Heart left ventricle (tissue), 16 donors: ENCODE measurements around the gene DLX2. TPM values are rescaled to one million over a fixed set of nuclear protein-coding genes. Genes with fewer than 3 reads are reported as not detected.
"Not testable (repeated sequence)": the region's sequence is repeated elsewhere in the genome, so short reads cannot be mapped to it uniquely, and the experiment has no call there.

Source experiments
- ATAC-seq, 4 donors: fragments of 200-7000 bp; cut with Tn5 transposase; one replicate each; pipeline ENCODE4 v1.9.1; 2020 to 2022; ENCODE audit warnings: moderate library complexity in 4 of 4, mild to moderate bottlenecking in 3 of 4, moderate number of reproducible peaks in 1 of 4
- DNase-seq, 5 donors: peaks; one replicate each; pipeline ENCODE4 v3.0.0-alpha.2; 2020
- H3K27ac ChIP-seq, 12 donors: fragments of 200-600 bp; sonication (generic) in 4 of 12; one replicate each; pipeline versions ENCODE4 v1.5.0 to v1.8.0; 2016 to 2022; ENCODE audit warnings: mild to moderate bottlenecking in 2 of 12
- H3K27me3 ChIP-seq, 9 donors: fragments of 200-600 bp; sonication (generic) in 2 of 9; one replicate each; pipeline versions ENCODE4 v1.5.1 to v1.8.0; 2016 to 2022; ENCODE audit warnings: mild to moderate bottlenecking in 3 of 9
- H3K36me3 ChIP-seq, 9 donors: fragments of 200-600 bp; sonication (generic) in 2 of 9; one replicate each; pipeline versions ENCODE4 v1.5.0 to v1.8.0; 2018 to 2022; ENCODE audit warnings: mild to moderate bottlenecking in 2 of 9
- H3K4me1 ChIP-seq, 12 donors: fragments of 200-600 bp; sonication (generic) in 4 of 12; one replicate each; pipeline versions ENCODE4 v1.5.0 to v1.8.0; 2016 to 2022; ENCODE audit warnings: mild to moderate bottlenecking in 3 of 12
- H3K4me3 ChIP-seq, 12 donors: fragments of 200-600 bp; sonication (generic) in 4 of 12; one replicate each; pipeline versions ENCODE4 v1.5.0 to v1.8.0; 2017 to 2022; ENCODE audit warnings: mild to moderate bottlenecking in 9 of 12, moderate library complexity in 4 of 12
- H3K9me3 ChIP-seq, 12 donors: fragments of 200-600 bp; sonication (generic) in 4 of 12; one replicate each; pipeline versions ENCODE4 v1.5.0 to v1.8.0; 2016 to 2022; ENCODE audit warnings: mild to moderate bottlenecking in 1 of 12
- CTCF ChIP-seq, 12 donors: fragments of 200-600 bp; sonication (generic) in 4 of 12; IDR thresholded peaks; one replicate each; pipeline versions ENCODE4 v1.5.0 to v1.8.0; 2018 to 2022; ENCODE audit warnings: antibody characterized with exemption in 12 of 12, mild to moderate bottlenecking in 5 of 12
- POLR2A ChIP-seq, 2 donors: fragments of 450-650 bp; IDR thresholded peaks; one replicate each; pipeline ENCODE4 v1.6.1; 2017; ENCODE audit warnings: antibody characterized with exemption in 2 of 2, mild to moderate bottlenecking in 2 of 2, moderate library complexity in 2 of 2
- WGBS, 4 donors: extraction: QIAGEN DNeasy Blood & Tissue Kit in 2 of 4; methylation state at CpG; one replicate each; pipeline versions ENCODE4 v1.1.5 to v1.1.7; 2013 to 2018; 5-methylcytosine and 5-hydroxymethylcytosine counted together
- intact Hi-C, 10 donors: fragments of 100-400 bp; cut with DNase I; formaldehyde crosslinking; loops; one replicate each; pipeline versions ENCODE4 v1.11.1 to v1.14.2; 2022
- polyA plus RNA-seq, 2 donors: library from polyadenylated mRNA; stranded (reverse); fragments of 200-250 nt; gene quantifications; one replicate each; pipeline ENCODE4 v1.2.3, GENCODE V29; 2013
- total RNA-seq, 9 donors: library from RNA; depleted of rRNA in 2 of 9; stranded (reverse); fragments of >200 nt in 2 of 9; fragmentation: NEBNext Ultra II Directional in 3 of 9; extraction: Animal tissue kit (Norgen Biotek cat#: 25700) in 3 of 9; gene quantifications; one replicate each; pipeline versions ENCODE4 v1.1.0 to v1.2.4, GENCODE V29; 2016 to 2023
- donor health status: ischemic (EF 13 %, LVEDD 7.1; RV severe dilation, severe dysfunction).
- donor health status: healthy with polysubstance abuse.
- donor health status: DM: no; HTN: yes; CAD: no.
- donor health status: DM: no; HTN: no; CAD: no.
- donor health status: ischemic (EF 25% LVEDD 6.9; RV normal size, moderate dysfunction).
- donor health status: ischemic (EF 25% LVEDD 5.7; RV mildly dilated, moderate dysfunction).
- donor health status: healthy.
- donor health status: DM: yes; HTN: yes; CAD: no.
- donor health status: ischemic (EF 35%, LVEDD 5.7; RV mildly dilated, moderate dysfunction).
- donor health status: nonischemic (EF 11% LVEDD 7.7; RV severe dilation, severe dysfunction).
- donor health status: DM: yes; HTN: yes; CAD: no.
- donor health status: PGD.
- donor health status: ischemic (EF 29% LVEDD 5.4; RV normal size, mild dysfunction).
- donor health status: nonischemic (EF 23%, LVEDD 6.1; RV moderate dilation, normal function).

Gene DLX2
- total and polyA plus RNA-seq, 11 donors: not detected

DNA sequence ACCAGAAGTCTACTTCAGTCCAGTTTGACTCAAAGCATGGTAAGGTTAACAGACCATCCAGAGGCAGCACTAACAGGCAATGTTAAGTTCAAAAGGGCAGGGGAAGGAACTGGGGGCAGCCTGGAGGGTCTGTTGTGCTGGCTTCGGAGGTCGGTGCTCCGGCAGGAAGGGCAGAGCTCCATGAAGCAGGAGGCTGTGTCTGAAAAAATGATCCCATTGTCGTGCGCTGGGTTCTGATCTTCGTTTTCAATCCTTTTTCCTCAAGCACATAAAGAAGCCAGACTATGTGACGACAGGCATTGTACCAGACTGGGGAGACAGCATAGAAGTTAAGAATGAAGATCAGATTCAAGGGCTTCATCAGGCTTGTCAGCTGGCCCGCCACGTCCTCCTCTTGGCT is 39.3 kb downstream of the DLX2 start:
- 79 to 90% (median 84%) methylated on average over 9 of the region's 9 CpGs for WGBS, 4 donors
- ATAC-seq (no peak), DNase-seq (no peak)
- no peak for TF ChIP-seq CTCF (IDR thresholded peaks at IDR 0.05)
- no peaks in the 10 kb centered on the region for H3K27me3 ChIP-seq
- peaks cover 0 to 11% (median 0%) of the 10 kb centered on the region in 9 donors for H3K36me3 ChIP-seq
- H3K4me3 ChIP-seq: no peak overlapping the region
- intact Hi-C loops: no loop called here
- no peaks in the 10 kb centered on the region for H3K4me1 ChIP-seq
- no peak overlapping the region for H3K27ac ChIP-seq
- H3K9me3 ChIP-seq: no peaks in the 10 kb centered on the region

DNA sequence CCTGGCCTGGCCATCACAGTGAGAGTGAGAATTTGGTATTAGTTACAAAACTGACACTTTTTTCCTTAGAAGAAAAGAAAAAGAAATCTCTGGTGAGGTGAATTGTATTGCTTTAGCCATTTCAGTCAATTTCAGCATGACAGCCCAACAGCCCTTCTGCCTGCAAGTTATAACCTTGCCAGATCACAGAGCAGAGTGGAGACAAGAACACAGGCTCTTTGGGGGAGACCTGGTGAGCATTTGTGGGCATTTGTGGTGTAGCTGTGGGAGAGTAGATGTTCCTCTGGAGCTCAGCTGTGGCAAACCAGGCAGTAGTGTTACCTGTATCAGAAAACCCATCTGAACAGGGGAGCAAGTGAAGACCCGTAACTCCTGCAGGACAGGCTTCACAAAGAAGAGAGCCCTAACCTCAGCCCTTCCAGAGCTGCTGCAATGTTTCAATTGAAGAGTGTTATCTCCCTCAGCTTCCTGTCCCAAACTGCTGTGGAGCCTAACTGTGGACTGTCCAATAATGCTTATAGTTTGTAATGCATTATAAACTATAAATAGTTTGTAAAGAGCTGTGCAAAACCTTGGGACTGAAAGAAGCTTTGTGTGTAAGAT is 40.2 kb downstream of the DLX2 start:
- no peak for ATAC-seq

DNA sequence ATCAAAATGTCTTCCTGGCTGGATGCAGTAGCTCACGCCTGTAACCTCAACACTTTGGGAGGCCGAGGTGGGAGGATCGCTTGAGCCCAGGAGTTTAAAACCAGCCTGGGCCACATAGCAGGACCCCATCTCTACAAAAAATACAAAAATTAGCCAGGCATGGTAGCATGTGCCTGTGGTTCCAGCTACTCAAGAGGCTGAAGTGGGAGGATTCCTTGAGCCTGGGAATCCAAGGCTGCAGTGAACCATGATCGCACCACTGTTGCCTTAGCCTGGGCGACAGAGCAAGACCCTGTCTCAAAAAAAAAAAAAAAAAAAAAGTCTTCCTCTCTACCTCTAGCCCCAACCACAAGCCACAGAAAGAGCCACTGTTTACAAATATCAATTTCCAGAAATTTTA is 42.6 kb downstream of the DLX2 start:
- ATAC-seq, H3K27me3 ChIP-seq, H3K4me1 ChIP-seq, H3K27ac ChIP-seq, intact Hi-C loops, H3K9me3 ChIP-seq, H3K36me3 ChIP-seq, DNase-seq, H3K4me3 ChIP-seq: not testable (repeated sequence)
- WGBS, 4 donors: 97 to 99% (median 98%) methylated on average over 5 of the region's 5 CpGs

More for the DNA sequence above, 40.2 kb downstream of the DLX2 start:
- no peak overlapping the region for H3K27ac ChIP-seq
- TF ChIP-seq CTCF (IDR thresholded peaks at IDR 0.05) (no peak), POLR2A (IDR thresholded peaks at IDR 0.05) (no peak)
- intact Hi-C loops: no loop called here
- no peak overlapping the region for H3K4me3 ChIP-seq
- WGBS, 4 donors: 90 to 100% (median 93%) methylated on average over 1 of the region's 1 CpG
- DNase-seq: no peak
- no peaks in the 10 kb centered on the region for H3K27me3 ChIP-seq
- H3K9me3 ChIP-seq: no peaks in the 10 kb centered on the region
- no peaks in the 10 kb centered on the region for H3K4me1 ChIP-seq
- peaks cover 0 to 11% (median 0%) of the 10 kb centered on the region in 9 donors for H3K36me3 ChIP-seq

- Histone ChIP-seq H3K4me1 (no peaks in the 10 kb centered on the region), H3K27me3 (no peaks in the 10 kb centered on the region), H3K27ac (no peak overlapping the region), H3K9me3 (no peaks in the 10 kb centered on the region), H3K4me3 (no peak overlapping the region), H3K36me3 (peaks cover 0 to 6% (median 0%) of the 10 kb centered on the region in 9 donors)
- WGBS, 4 donors: 94 to 97% (median 95%) methylated on average over 5 of the region's 5 CpGs
- intact Hi-C loops: no loop called here
- TF ChIP-seq POLR2A (IDR thresholded peaks at IDR 0.05): no peak
- TF ChIP-seq CTCF (IDR thresholded peaks at IDR 0.05): no peak
- ATAC-seq (no peak), DNase-seq (no peak)
Observed at GRCh38 chr2:172058660-172059059, 44.0 kb downstream of the DLX2 start.

- peaks cover 0 to 4% (median 0%) of the 10 kb centered on the region in 12 donors for H3K4me1 ChIP-seq
- TF ChIP-seq POLR2A (IDR thresholded peaks at IDR 0.05) (no peak), CTCF (IDR thresholded peaks at IDR 0.05) (no peak)
- no peaks in the 10 kb centered on the region for H3K9me3 ChIP-seq
- H3K36me3 ChIP-seq: no peaks in the 10 kb centered on the region
- H3K27ac ChIP-seq: no peak overlapping the region
- DNase-seq: no peak
- WGBS, 4 donors: 78 to 90% (median 88%) methylated on average over 2 of the region's 2 CpGs
- ATAC-seq: no peak
- H3K27me3 ChIP-seq: no peaks in the 10 kb centered on the region
- intact Hi-C loops: no loop called here
- H3K4me3 ChIP-seq: no peak overlapping the region
Observed at GRCh38 chr2:172056293-172056692, 46.4 kb downstream of the DLX2 start.
